Ishikawa (cell line): ENCODE results near the gene EXOC4.

Experiments
- CEBPB ChIP-seq: IDR thresholded peaks from 2 replicates; pipeline ENCODE4 v1.6.1; 2012
- CREB1 ChIP-seq: IDR thresholded peaks from 2 replicates; pipeline ENCODE4 v1.6.1; 2012; ENCODE audit warnings: low read depth
- EP300 ChIP-seq: IDR thresholded peaks from 2 replicates; pipeline ENCODE4 v1.6.1; 2012; ENCODE audit warnings: borderline replicate concordance
- MAX ChIP-seq: IDR thresholded peaks from 2 replicates; pipeline ENCODE4 v1.6.1; 2012
- RAD21 ChIP-seq: IDR thresholded peaks from 2 replicates; pipeline ENCODE4 v1.6.1; 2012; ENCODE audit warnings: low read depth
- TEAD4 ChIP-seq: IDR thresholded peaks from 2 replicates; pipeline ENCODE4 v1.6.1; 2012
- ZBTB7A ChIP-seq: IDR thresholded peaks from 2 replicates; pipeline ENCODE4 v1.6.1; 2012; ENCODE audit warnings: low read depth

DNA sequence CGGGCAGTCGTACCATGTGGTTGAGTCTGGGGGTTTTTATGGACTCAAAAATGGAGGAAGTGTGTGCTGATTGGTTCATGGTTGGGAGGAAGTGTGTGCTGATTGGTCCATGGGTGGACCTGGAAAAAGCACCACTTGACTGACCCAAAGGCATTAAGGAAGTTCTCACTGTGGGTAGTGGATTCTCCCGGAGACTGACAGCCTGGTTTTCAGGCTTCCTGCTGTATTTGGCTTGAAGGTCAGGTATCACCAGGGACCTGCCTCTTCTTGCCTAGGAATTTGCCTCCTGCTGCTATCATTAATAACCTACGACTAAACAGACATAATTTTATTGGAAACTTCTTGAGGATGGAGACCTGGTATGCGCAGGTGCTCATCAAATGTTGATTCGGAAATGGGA lies 605.4 kb downstream of the EXOC4 start:
- TF ChIP-seq CREB1 (no peak), ZBTB7A (no peak), TEAD4 (no peak), CEBPB (no peak), EP300 (no peak), RAD21 (no peak), MAX (no peak)
